ENCODE measurements around the gene PHF13. TPM values are rescaled to one million over a fixed set of nuclear protein-coding genes. Genes with fewer than 3 reads are reported as not detected.

The PHF13 gene
- total and polyA plus RNA-seq, 10 of the 15 experiments (the other 5 are each of a cell fraction or from before 2014, with no cell fraction given): 0.87 to 15.4 (median 5.1) TPM

DNA sequence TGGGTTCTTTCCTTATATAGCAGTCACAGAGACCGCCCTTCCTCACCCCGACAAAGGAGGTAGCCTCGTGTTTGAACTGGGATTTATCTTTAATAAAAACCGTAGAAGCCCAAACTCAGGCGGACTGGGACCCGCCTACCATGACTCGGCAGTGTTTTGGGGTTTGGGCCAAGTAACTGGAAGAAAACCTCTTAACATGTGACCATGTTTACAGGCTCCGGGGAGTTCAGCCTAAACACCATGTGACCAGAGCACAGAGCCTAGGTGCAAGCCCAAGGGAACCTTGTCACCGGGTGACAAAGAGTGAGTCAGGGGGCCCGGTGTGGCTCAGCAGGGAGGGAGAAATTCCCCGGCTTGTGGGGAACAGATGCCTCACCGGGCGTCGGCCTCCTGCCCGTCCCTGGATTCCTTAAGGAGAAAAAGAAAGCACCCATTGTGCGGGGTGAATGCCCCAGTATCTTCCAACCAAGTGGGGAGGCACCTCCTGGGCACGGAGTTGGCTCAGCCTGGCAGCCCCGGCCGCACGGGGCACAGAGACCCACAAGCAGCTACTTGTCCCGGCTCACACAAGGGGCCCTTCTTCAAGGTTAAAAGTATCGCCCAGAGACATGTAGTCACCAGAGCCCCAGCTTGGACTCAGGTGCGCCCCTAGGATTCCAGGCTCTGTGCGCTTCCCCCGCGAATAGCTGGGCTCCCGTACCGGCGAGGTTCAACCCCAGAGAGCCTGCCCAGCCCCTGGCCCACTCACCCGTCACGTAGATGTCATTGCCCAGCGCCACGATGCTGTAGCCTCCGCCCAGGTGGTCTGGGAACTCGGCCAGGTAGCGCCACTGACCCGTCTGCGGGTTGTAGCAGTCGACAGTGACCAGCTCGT lies 12.2 kb upstream of the PHF13 start (continued):
- TF ChIP-seq, protein P1, sequence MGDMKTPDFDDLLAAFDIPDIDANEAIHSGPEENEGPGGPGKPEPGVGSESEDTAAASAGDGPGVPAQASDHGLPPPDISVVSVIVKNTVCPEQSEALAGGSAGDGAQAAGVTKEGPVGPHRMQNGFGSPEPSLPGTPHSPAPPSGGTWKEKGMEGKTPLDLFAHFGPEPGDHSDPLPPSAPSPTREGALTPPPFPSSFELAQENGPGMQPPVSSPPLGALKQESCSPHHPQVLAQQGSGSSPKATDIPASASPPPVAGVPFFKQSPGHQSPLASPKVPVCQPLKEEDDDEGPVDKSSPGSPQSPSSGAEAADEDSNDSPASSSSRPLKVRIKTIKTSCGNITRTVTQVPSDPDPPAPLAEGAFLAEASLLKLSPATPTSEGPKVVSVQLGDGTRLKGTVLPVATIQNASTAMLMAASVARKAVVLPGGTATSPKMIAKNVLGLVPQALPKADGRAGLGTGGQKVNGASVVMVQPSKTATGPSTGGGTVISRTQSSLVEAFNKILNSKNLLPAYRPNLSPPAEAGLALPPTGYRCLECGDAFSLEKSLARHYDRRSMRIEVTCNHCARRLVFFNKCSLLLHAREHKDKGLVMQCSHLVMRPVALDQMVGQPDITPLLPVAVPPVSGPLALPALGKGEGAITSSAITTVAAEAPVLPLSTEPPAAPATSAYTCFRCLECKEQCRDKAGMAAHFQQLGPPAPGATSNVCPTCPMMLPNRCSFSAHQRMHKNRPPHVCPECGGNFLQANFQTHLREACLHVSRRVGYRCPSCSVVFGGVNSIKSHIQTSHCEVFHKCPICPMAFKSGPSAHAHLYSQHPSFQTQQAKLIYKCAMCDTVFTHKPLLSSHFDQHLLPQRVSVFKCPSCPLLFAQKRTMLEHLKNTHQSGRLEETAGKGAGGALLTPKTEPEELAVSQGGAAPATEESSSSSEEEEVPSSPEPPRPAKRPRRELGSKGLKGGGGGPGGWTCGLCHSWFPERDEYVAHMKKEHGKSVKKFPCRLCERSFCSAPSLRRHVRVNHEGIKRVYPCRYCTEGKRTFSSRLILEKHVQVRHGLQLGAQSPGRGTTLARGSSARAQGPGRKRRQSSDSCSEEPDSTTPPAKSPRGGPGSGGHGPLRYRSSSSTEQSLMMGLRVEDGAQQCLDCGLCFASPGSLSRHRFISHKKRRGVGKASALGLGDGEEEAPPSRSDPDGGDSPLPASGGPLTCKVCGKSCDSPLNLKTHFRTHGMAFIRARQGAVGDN (IDR thresholded peaks at IDR 0.05): peak; percentile 7; the same call in 1 of the 2 replicates
- TF ChIP-seq POLR2AphosphoS5 (IDR thresholded peaks at IDR 0.05; ENCODE audit: low read length) (peak; percentile 49; the same call in 1 of the 2 replicates), BACH1 (IDR thresholded peaks at IDR 0.05; ENCODE audit: borderline replicate concordance) (peak; percentile 85; the same call in 1 of the 2 replicates), ESRRA (IDR thresholded peaks at IDR 0.05; ENCODE audit: low read length) (no peak), POLR2AphosphoS2 (IDR thresholded peaks at IDR 0.05; ENCODE audit: low read depth, low read length) (0 out of 2 replicates have a peak, but pooled peaks have one; percentile 28), TCF12 (IDR thresholded peaks at IDR 0.05; ENCODE audit: low read depth, low read length) (0 out of 2 replicates have a peak, but pooled peaks have one; percentile 3), PML (IDR thresholded peaks at IDR 0.05; ENCODE audit: low read length) (no peak), SRF (IDR thresholded peaks at IDR 0.05; ENCODE audit: low read depth in 2 of 2, low read length in 2 of 2) (peak in 1 of 2 experiments; percentile 84; a peak in 2 of 4 replicates), CREM (IDR thresholded peaks at IDR 0.05; ENCODE audit: low read depth) (peak; percentile 45), ZSCAN29 (IDR thresholded peaks at IDR 0.05) (no peak)
- TF ChIP-seq, protein P2, sequence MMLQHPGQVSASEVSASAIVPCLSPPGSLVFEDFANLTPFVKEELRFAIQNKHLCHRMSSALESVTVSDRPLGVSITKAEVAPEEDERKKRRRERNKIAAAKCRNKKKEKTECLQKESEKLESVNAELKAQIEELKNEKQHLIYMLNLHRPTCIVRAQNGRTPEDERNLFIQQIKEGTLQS (IDR thresholded peaks at IDR 0.05; ENCODE audit: borderline replicate concordance, extremely low read depth, low read depth, low read length): peak; percentile 15; the same call in 1 of the 2 replicates
- TF ChIP-seq, protein P3, sequence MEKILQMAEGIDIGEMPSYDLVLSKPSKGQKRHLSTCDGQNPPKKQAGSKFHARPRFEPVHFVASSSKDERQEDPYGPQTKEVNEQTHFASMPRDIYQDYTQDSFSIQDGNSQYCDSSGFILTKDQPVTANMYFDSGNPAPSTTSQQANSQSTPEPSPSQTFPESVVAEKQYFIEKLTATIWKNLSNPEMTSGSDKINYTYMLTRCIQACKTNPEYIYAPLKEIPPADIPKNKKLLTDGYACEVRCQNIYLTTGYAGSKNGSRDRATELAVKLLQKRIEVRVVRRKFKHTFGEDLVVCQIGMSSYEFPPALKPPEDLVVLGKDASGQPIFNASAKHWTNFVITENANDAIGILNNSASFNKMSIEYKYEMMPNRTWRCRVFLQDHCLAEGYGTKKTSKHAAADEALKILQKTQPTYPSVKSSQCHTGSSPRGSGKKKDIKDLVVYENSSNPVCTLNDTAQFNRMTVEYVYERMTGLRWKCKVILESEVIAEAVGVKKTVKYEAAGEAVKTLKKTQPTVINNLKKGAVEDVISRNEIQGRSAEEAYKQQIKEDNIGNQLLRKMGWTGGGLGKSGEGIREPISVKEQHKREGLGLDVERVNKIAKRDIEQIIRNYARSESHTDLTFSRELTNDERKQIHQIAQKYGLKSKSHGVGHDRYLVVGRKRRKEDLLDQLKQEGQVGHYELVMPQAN (conservative IDR thresholded peaks at IDR 0.05): peak; percentile 59; the same call in 1 of the 2 replicates
- TF ChIP-seq, protein P4, sequence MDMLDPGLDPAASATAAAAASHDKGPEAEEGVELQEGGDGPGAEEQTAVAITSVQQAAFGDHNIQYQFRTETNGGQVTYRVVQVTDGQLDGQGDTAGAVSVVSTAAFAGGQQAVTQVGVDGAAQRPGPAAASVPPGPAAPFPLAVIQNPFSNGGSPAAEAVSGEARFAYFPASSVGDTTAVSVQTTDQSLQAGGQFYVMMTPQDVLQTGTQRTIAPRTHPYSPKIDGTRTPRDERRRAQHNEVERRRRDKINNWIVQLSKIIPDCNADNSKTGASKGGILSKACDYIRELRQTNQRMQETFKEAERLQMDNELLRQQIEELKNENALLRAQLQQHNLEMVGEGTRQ (IDR thresholded peaks at IDR 0.05; ENCODE audit: borderline replicate concordance, low read depth, low read length): peak; percentile 77
- TF ChIP-seq, protein P5, sequence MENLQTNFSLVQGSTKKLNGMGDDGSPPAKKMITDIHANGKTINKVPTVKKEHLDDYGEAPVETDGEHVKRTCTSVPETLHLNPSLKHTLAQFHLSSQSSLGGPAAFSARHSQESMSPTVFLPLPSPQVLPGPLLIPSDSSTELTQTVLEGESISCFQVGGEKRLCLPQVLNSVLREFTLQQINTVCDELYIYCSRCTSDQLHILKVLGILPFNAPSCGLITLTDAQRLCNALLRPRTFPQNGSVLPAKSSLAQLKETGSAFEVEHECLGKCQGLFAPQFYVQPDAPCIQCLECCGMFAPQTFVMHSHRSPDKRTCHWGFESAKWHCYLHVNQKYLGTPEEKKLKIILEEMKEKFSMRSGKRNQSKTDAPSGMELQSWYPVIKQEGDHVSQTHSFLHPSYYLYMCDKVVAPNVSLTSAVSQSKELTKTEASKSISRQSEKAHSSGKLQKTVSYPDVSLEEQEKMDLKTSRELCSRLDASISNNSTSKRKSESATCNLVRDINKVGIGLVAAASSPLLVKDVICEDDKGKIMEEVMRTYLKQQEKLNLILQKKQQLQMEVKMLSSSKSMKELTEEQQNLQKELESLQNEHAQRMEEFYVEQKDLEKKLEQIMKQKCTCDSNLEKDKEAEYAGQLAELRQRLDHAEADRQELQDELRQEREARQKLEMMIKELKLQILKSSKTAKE (IDR thresholded peaks at IDR 0.05; ENCODE audit: low read depth, poor library complexity, severe bottlenecking): peak; percentile 23
- TF ChIP-seq, protein P6, sequence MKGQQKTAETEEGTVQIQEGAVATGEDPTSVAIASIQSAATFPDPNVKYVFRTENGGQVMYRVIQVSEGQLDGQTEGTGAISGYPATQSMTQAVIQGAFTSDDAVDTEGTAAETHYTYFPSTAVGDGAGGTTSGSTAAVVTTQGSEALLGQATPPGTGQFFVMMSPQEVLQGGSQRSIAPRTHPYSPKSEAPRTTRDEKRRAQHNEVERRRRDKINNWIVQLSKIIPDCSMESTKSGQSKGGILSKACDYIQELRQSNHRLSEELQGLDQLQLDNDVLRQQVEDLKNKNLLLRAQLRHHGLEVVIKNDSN (IDR thresholded peaks at IDR 0.05; ENCODE audit: borderline replicate concordance, extremely low read length, insufficient read depth, low read depth, low read length): peak; percentile 49
